ENCODE measurements around the gene PUSL1. TPM values are rescaled to one million over a fixed set of nuclear protein-coding genes. Genes with fewer than 3 reads are reported as not detected.

PUSL1 gene
- total and polyA plus RNA-seq, 2 donors (not counting 3 experiments of a cell fraction or from before 2014, with no cell fraction given) = 18.8 to 27.3 TPM

DNA sequence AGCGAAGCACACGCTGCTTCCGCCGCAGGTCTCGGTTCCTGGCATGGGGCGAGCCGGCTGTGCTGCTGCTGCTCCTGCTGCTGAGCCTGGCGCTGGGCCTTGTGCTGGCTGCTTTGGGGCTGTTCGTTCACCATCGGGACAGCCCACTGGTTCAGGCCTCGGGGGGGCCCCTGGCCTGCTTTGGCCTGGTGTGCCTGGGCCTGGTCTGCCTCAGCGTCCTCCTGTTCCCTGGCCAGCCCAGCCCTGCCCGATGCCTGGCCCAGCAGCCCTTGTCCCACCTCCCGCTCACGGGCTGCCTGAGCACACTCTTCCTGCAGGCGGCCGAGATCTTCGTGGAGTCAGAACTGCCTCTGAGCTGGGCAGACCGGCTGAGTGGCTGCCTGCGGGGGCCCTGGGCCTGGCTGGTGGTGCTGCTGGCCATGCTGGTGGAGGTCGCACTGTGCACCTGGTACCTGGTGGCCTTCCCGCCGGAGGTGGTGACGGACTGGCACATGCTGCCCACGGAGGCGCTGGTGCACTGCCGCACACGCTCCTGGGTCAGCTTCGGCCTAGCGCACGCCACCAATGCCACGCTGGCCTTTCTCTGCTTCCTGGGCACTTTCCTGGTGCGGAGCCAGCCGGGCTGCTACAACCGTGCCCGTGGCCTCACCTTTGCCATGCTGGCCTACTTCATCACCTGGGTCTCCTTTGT is 25.3 kb downstream of the PUSL1 start:
- TF ChIP-seq MYC (IDR thresholded peaks at IDR 0.05; ENCODE audit: low read depth, low read length) (no peak), FOS (IDR thresholded peaks at IDR 0.05; ENCODE audit: borderline replicate concordance, insufficient read depth, low read length) (no peak), POLR2A (IDR thresholded peaks at IDR 0.05; ENCODE audit: low read depth, low read length) (no peak), JUN (IDR thresholded peaks at IDR 0.05; ENCODE audit: borderline replicate concordance, insufficient read depth, insufficient read length, low read depth) (no peak), GATA2 (IDR thresholded peaks at IDR 0.05; ENCODE audit: insufficient read depth, insufficient read length, low read depth, low read length) (no peak), EZH2 (IDR thresholded peaks at IDR 0.05; ENCODE audit: borderline replicate concordance, low read depth, low read length, severe bottlenecking) (no peak), POLR2AphosphoS5 (IDR thresholded peaks at IDR 0.05; ENCODE audit: insufficient read depth, low read depth, low read length) (no peak)
- TF ChIP-seq, protein P1, sequence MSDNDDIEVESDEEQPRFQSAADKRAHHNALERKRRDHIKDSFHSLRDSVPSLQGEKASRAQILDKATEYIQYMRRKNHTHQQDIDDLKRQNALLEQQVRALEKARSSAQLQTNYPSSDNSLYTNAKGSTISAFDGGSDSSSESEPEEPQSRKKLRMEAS (IDR thresholded peaks at IDR 0.05; ENCODE audit: insufficient read depth, insufficient read length) = no peak
- TF ChIP-seq, protein P2, sequence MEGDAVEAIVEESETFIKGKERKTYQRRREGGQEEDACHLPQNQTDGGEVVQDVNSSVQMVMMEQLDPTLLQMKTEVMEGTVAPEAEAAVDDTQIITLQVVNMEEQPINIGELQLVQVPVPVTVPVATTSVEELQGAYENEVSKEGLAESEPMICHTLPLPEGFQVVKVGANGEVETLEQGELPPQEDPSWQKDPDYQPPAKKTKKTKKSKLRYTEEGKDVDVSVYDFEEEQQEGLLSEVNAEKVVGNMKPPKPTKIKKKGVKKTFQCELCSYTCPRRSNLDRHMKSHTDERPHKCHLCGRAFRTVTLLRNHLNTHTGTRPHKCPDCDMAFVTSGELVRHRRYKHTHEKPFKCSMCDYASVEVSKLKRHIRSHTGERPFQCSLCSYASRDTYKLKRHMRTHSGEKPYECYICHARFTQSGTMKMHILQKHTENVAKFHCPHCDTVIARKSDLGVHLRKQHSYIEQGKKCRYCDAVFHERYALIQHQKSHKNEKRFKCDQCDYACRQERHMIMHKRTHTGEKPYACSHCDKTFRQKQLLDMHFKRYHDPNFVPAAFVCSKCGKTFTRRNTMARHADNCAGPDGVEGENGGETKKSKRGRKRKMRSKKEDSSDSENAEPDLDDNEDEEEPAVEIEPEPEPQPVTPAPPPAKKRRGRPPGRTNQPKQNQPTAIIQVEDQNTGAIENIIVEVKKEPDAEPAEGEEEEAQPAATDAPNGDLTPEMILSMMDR (IDR thresholded peaks at IDR 0.05; ENCODE audit: extremely low read depth in 1 of 2, insufficient read depth in 1 of 2, low read depth in 1 of 2, low read length in 2 of 2) = no peak
- Histone ChIP-seq H3K9ac (replicated peaks; ENCODE audit: extremely low read depth, insufficient read depth, low read length) (no peak overlapping the region), H3K9me3 (replicated peaks; ENCODE audit: control insufficient read depth, insufficient read depth, low read length) (no peaks in the 10 kb centered on the region), H3K4me1 (ENCODE audit: control insufficient read depth, extremely low read depth, insufficient read depth, low read length) (no peaks in the 10 kb centered on the region), H2AFZ (ENCODE audit: low read depth, low read length) (no peak overlapping the region), H3K4me3 (replicated peaks in 1 of 3; ENCODE audit: insufficient read depth in 1 of 3, low read depth in 1 of 3, low read length in 3 of 3) (no peak overlapping the region), H3K36me3 (ENCODE audit: control insufficient read depth in 2 of 2, extremely low read depth in 1 of 2, insufficient read depth in 2 of 2, low read length in 2 of 2) (peaks cover 0 to 4% of the 10 kb centered on the region in 2 experiments), H3K27me3 (ENCODE audit: control insufficient read depth in 2 of 2, insufficient read depth in 2 of 2, low read length in 2 of 2) (no peaks in the 10 kb centered on the region), H3K4me2 (ENCODE audit: insufficient read depth, low read length) (no peak overlapping the region), H3K79me2 (ENCODE audit: control insufficient read depth, insufficient read depth, low read length) (no peaks in the 10 kb centered on the region), H3K9me1 (replicated peaks; ENCODE audit: control insufficient read depth, extremely low read depth, insufficient read depth, low read length) (no peaks in the 10 kb centered on the region), H4K20me1 (replicated peaks; ENCODE audit: control insufficient read depth, extremely low read depth, insufficient read depth, low read length) (no peaks in the 10 kb centered on the region), H3K27ac (ENCODE audit: insufficient read depth, low read depth, low read length) (no peak overlapping the region)
- dilution Hi-C loops (cut with MboI; ENCODE audit: extremely low pct_ligation_motif_present, low sequenced_read_pairs) = no loop called here
- no peak for FAIRE-seq
- CTCF ChIA-PET = no interaction called here
- POLR2A ChIA-PET = no interaction called here
- intact Hi-C loops (cut with micrococcal nuclease) = no loop called here
- no TSS peak for BruUV-seq (replicated peaks)
- DNase-seq (ENCODE audit: low read depth, low spot score) = no peak
